ENCODE data around the gene FOXP1. TPM values are rescaled to one million over a fixed set of nuclear protein-coding genes. Genes with fewer than 3 reads are reported as not detected.

FOXP1 gene
- total and polyA plus RNA-seq, 9 of the 15 experiments (the other 6 are each of a cell fraction or from before 2014, with no cell fraction given) = 7.7 to 34.5 (median 13.7) TPM

DNA sequence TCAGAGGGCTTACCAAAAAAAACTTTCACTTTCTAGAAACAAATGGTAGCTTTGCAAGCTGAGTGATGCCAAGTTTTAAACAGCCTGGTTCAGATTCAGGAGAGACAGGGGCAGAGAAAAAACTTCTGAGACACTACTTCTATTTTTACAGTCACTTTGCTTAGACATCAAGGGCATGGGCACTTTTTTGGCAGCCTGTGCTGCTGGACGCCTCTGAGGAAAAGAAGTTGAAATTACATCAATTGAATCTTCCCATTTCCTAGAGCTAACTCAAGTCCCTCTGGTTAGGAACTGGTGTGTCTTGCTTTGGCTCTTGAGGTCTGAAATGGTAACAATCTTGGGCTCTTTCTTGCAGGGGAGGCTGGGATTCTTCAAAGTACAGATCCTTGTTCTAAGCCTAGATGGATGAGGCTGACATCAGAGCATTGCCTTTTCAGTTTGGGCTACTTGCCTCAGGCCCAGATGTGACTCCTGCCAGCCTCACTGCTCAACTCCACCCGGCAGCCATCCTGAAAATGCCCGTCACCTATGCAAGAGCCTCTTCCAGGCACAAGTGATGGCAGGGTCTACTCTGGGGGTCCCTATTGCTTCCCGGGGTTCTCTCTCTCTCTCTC lies 357.5 kb downstream of the FOXP1 start:
- Histone ChIP-seq H3K9me3 (replicated peaks; ENCODE audit: control insufficient read depth, insufficient read depth, low read depth, low read length) (no peaks in the 10 kb centered on the region), H3K4me1 (replicated peaks in 1 of 2; ENCODE audit: control insufficient read depth in 2 of 2, insufficient read depth in 2 of 2, low read length in 2 of 2) (peaks cover 9 to 26% of the 10 kb centered on the region in 2 experiments), H3K9me1 (ENCODE audit: control insufficient read depth, insufficient read depth, low read length) (no peaks in the 10 kb centered on the region), H3K27me3 (ENCODE audit: control insufficient read depth in 2 of 2, insufficient read depth in 2 of 2, low read length in 2 of 2) (no peaks in the 10 kb centered on the region), H3K9ac (ENCODE audit: insufficient read depth in 1 of 2, low read depth in 2 of 2, low read length in 2 of 2) (no peak overlapping the region; a peak in 1 of 4 replicates), H3K27ac (ENCODE audit: extremely low read depth, low read depth, low read length) (no peak overlapping the region), H3K4me3 (no peak overlapping the region), H2AFZ (ENCODE audit: low read depth, low read length) (no peak overlapping the region), H3K79me2 (ENCODE audit: control insufficient read depth, insufficient read depth, low read length) (no peaks in the 10 kb centered on the region), H4K20me1 (replicated peaks; ENCODE audit: control insufficient read depth, insufficient read depth, low read length) (no peaks in the 10 kb centered on the region), H3K36me3 (ENCODE audit: control insufficient read depth, insufficient read depth, low read length) (no peaks in the 10 kb centered on the region), H3K4me2 (ENCODE audit: insufficient read depth, low read length) (no peak overlapping the region)
- no TSS peak for BruUV-seq (replicated peaks)
- TF ChIP-seq, protein P1, sequence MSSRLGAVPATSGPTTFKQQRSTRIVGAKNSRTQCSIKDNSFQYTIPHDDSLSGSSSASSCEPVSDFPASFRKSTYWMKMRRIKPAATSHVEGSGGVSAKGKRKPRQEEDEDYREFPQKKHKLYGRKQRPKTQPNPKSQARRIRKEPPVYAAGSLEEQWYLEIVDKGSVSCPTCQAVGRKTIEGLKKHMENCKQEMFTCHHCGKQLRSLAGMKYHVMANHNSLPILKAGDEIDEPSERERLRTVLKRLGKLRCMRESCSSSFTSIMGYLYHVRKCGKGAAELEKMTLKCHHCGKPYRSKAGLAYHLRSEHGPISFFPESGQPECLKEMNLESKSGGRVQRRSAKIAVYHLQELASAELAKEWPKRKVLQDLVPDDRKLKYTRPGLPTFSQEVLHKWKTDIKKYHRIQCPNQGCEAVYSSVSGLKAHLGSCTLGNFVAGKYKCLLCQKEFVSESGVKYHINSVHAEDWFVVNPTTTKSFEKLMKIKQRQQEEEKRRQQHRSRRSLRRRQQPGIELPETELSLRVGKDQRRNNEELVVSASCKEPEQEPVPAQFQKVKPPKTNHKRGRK (tag; IDR thresholded peaks at IDR 0.05) = no peak
- TF ChIP-seq ZNF57 (CRISPR knock-in tag; IDR thresholded peaks at IDR 0.05) (no peak), RBM15 (IDR thresholded peaks at IDR 0.05; ENCODE audit: insufficient read depth, low read length) (no peak), SETDB1 (IDR thresholded peaks at IDR 0.05; ENCODE audit: low read length) (no peak), ZNF197 (CRISPR knock-in tag; IDR thresholded peaks at IDR 0.05; ENCODE audit: low read depth) (no peak), MAFF (IDR thresholded peaks at IDR 0.05; ENCODE audit: low read length) (no peak)
- TF ChIP-seq, protein P2, sequence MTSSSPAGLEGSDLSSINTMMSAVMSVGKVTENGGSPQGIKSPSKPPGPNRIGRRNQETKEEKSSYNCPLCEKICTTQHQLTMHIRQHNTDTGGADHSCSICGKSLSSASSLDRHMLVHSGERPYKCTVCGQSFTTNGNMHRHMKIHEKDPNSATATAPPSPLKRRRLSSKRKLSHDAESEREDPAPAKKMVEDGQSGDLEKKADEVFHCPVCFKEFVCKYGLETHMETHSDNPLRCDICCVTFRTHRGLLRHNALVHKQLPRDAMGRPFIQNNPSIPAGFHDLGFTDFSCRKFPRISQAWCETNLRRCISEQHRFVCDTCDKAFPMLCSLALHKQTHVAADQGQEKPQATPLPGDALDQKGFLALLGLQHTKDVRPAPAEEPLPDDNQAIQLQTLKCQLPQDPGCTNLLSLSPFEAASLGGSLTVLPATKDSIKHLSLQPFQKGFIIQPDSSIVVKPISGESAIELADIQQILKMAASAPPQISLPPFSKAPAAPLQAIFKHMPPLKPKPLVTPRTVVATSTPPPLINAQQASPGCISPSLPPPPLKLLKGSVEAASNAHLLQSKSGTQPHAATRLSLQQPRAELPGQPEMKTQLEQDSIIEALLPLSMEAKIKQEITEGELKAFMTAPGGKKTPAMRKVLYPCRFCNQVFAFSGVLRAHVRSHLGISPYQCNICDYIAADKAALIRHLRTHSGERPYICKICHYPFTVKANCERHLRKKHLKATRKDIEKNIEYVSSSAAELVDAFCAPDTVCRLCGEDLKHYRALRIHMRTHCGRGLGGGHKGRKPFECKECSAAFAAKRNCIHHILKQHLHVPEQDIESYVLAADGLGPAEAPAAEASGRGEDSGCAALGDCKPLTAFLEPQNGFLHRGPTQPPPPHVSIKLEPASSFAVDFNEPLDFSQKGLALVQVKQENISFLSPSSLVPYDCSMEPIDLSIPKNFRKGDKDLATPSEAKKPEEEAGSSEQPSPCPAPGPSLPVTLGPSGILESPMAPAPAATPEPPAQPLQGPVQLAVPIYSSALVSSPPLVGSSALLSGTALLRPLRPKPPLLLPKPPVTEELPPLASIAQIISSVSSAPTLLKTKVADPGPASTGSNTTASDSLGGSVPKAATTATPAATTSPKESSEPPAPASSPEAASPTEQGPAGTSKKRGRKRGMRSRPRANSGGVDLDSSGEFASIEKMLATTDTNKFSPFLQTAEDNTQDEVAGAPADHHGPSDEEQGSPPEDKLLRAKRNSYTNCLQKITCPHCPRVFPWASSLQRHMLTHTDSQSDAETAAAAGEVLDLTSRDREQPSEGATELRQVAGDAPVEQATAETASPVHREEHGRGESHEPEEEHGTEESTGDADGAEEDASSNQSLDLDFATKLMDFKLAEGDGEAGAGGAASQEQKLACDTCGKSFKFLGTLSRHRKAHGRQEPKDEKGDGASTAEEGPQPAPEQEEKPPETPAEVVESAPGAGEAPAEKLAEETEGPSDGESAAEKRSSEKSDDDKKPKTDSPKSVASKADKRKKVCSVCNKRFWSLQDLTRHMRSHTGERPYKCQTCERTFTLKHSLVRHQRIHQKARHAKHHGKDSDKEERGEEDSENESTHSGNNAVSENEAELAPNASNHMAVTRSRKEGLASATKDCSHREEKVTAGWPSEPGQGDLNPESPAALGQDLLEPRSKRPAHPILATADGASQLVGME (CRISPR knock-in tag; IDR thresholded peaks at IDR 0.05) = 0 out of 2 replicates have a peak, but pooled peaks have one; percentile 3
- DNase-seq (ENCODE audit: extremely low read depth in 1 of 4, low spot score in 3 of 4) (no peak), FAIRE-seq (no peak), ATAC-seq (no peak; the same call in 2 of the 3 replicates)
- POLR2A ChIA-PET = interaction anchor here (0.8 kb wide), 1 partner anchor 94 kb away, joined by 3 read pairs; no protein-coding TSS in a partner anchor
- in situ Hi-C loops (cut with MboI) (no loop called here), intact Hi-C loops (cut with micrococcal nuclease) (no loop called here)
- CTCF ChIA-PET (ENCODE audit: low intra/inter-chr PET ratio) = no interaction called here
- 89% methylated on average over 3 of the region's 4 CpGs for WGBS (ENCODE audit: insufficient coverage, low coverage, missing lambda C conversion rate)
